Fibroblast of skin of right biceps (primary cell): ENCODE measurements around the gene GIMD1.
"Not testable (repeated sequence)": the region's sequence is repeated elsewhere in the genome, so short reads cannot be mapped to it uniquely, and the experiment has no call there.

Experiments
- DNase-seq: peaks from one replicate; pipeline ENCODE4 v3.0.0-alpha.2; 2013

The GIMD1 gene

DNA sequence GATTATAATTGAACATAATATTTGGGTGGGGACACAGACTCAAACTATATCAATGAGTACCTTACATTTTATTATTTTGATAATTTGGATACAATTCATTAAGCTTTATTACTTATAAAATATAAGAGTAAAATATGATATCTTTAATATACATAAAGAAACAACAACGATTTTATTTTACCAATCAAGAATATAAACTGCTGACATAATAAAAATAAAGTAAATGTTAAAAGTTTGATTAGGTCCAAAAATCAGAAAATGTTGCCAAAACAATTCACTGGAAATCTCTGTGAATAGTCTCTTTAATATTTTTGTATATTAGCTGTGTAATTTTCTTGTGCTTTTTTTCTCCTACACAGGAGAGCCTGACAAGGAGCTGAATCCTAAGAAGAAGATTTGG, 21.4 kb downstream of the GIMD1 start:
- DNase-seq, result no peak

- DNase-seq, result peak; percentile 59
Measured at GRCh38 chr4:106344647-106344970, 24.0 kb downstream of the GIMD1 start.

GRCh38 chr4:106343865-106344646, 24.5 kb downstream of the GIMD1 start:
- DNase-seq, result no peak

GRCh38 chr4:106340774-106341173, 27.8 kb downstream of the GIMD1 start:
- no peak for DNase-seq

- DNase-seq, result no peak
Measured at GRCh38 chr4:106339431-106339830, 29.1 kb downstream of the GIMD1 start.

GRCh38 chr4:106338671-106339070, 29.9 kb downstream of the GIMD1 start:
- no peak for DNase-seq

- DNase-seq, result no peak
Measured at GRCh38 chr4:106337916-106338315, 30.7 kb downstream of the GIMD1 start.

DNA sequence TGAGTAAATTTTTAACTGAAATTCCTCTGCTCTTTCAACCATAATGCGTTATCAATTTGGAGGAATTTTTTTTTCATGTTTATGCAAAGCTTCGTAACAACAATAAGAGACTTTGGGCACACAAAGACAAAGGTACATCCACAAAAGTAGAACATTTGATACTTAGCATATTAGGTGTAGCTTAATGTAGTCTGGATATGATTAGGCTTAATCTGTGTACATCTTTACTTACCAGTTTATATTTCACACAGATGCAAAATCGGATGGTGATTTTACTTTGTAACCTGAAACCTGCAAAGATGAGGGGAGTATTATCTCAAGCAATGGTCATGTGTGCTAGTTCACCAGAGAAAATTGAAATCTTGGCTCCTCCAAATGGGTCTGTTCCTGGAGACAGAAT, 32.0 kb downstream of the GIMD1 start:
- no peak for DNase-seq

- DNase-seq, result peak; percentile 63
Measured at GRCh38 chr4:106334741-106335470, 33.7 kb downstream of the GIMD1 start.

DNA sequence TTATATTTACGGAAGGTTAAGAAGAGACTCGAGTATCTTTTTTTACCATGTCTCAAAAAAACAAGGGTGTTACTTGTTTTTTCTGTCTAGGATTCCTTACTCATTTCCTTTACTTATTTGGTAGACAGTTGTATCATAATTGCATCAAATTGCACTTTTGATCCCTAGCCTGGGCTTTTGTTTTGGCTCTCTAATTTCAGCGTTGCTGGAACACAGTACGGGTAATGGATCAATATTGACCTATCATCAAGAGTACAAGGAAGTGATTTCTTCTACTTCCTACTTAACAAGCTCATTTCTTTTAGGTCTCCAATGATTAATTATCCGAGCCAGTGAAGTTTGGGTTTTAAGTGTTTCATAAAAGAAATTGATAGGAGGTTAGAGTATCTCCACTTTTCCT, 35.4 kb downstream of the GIMD1 start:
- no peak for DNase-seq

- DNase-seq, result peak; percentile 47
Measured at GRCh38 chr4:106329041-106329618, 39.4 kb downstream of the GIMD1 start.

DNA sequence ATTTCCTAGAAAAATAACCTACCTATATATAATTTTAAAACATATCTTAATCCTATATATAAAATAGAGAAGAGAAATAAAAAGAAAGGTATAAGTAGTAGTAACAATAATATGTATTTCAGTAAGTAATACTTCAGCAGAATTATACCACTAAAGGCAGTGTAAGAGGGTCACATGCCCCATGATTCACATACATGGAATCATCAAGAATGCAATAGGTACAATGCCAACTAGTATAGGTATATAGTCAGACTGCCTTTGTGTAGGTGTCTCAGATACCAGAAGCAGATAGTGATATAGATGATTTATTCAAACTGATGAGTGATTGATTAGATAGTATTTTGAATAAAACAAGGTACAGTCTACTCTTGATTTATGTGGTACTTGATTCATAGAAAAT, 42.8 kb downstream of the GIMD1 start:
- DNase-seq, result no peak

DNA sequence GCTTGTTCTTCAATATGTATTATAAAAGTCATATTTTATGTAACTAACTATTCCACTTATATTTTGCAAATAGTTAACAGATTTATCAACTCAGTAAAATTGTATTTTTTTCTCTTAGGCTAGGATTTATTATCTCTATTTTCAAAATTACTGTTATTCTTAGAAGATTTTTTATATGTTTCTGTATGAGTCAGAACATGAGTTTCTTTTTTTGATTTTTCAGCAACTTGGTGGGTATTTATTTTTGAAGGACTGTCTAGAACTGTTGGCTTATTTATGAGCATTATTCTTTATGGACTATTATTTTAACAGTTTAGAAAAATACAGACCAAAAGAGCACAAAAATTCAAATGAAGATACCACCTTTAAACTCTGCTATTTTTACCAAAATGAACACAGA, 45.5 kb downstream of the GIMD1 start:
- DNase-seq, result no peak

DNA sequence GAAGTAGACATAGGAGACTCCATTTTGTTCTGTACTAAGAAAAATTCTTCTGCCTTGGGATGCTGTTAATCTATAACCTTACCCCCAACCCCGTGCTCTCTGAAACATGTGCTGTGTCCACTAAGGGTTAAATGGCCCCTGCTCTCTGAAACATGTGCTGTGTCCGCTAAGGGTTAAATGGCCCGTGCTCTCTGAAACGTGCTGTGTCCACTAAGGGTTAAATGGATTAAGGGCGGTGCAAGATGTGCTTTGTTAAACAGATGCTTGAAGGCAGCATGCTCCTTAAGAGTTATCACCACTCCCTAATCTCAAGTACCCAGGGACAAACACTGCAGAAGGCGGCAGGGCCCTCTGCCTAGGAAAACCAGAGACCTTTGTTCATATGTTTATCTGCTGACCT, 46.8 kb downstream of the GIMD1 start:
- DNase-seq, result not testable (repeated sequence)

GRCh38 chr4:106321168-106321567, 47.4 kb downstream of the GIMD1 start:
- not testable (repeated sequence) for DNase-seq

- DNase-seq, result no peak
Measured at GRCh38 chr4:106320235-106320634, 48.3 kb downstream of the GIMD1 start.

DNA sequence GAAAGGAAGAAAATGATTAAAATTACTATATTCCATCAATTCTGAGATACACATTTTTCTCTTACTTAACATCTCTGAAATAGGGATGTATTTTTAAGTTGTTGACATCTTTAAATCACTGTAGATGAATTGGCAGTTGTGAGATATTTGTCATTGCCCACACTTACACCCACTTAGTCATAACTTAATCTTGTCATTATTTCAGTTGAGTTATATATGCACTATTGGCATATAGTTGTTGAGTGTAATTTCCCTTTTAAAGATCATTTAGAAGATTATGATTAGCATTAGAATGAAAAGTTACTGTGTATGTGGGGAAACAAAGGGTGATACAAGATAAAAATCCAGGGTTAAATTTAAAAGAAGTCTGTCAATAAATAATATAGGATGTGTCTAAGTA, 50.1 kb downstream of the GIMD1 start:
- no peak for DNase-seq

DNA sequence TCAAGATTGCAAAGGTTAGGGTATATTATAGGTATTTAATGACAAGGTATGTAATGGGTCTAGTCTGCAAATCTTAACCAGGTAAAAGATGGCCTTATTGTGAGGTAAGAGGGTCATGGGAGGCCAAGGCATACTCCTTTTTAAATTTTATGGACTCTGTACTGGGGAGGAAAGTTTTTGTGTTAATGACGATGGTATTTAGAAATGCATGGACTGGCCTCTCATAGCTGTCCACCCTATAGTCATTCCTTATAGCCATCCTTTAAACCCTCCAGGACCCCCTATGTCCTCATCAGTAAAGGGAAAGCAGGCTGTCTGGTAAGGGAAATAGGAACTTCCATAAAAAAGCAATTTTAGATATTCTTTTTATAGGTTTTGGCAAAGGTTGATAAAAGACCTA, 50.8 kb downstream of the GIMD1 start:
- DNase-seq, result no peak

DNA sequence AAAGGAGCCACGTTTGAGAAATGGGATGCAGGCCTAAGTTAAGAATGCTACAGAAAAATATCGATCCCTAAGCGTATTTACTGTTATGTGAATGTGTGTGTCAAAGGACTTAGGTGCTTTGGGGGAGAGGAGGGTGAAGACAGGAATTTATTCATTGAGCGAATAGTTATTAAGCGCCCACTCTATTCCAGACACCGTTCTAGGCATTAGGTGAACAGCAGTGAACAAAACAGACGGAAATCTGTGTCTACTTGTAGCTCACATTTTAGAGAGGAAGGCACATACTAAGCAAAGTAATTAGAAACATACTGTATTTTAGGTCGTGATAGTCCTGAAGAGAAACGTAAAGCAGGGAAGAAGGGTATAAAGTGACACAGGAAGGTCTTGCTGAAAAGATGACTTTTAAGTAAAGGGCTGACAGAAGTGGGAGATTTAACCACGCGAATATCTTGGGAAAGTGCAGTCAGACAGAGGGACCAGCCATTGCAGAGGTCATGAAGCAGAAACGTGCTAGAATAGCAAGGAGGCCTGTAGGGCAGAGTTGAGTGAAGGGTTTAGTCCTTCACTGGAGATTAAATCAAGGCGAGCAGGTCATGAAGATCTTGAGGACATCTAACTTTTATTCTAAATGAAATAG, 51.7 kb downstream of the GIMD1 start:
- no peak for DNase-seq

GRCh38 chr4:106315968-106316772, 52.4 kb downstream of the GIMD1 start, which contains the start of the genes AIMP1 and TBCK:
Gene AIMP1, plus strand, starts transcription at chr4:106316550. Its CDS starts 8,460 bp downstream, at chr4:106325010.
Gene TBCK, minus strand, starts transcription at chr4:106316209. Its CDS starts 7,249 bp downstream, at chr4:106308960.
- DNase-seq, result peak; percentile 93

DNA sequence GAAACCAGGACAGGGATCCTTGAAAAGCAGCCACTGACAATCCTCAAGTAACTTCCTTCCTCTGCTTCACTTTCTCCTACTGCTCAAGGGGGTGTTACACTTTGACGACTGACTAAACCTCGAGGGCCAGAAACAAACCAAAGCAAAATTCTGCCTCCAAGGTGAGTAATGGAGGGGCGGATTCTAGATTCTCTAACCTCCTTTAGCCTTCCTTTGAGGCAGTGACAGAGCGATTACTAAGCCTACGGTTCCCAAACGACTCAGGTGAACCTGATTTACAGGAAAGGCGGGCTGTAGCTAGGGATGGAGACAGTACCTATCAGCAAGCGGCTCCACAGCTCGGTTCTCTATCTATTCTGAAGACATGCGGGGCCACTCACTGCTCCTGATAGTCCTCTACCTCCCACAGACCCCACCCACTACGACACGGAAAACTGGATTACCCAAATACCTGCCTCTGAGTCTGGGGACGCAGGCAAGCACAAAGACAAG, 53.1 kb downstream of the GIMD1 start:
- peak; percentile 60 for DNase-seq

- DNase-seq, result no peak
Measured at GRCh38 chr4:106314960-106315359, 53.6 kb downstream of the GIMD1 start.
